Measurements from ENCODE around the gene BEND3. TPM values are rescaled to one million over a fixed set of nuclear protein-coding genes. Genes with fewer than 3 reads are reported as not detected.

Gene BEND3
- total and polyA plus RNA-seq, 2 of the 8 experiments (the other 6 are each of a cell fraction or from before 2014, with no cell fraction given) = 25.2 to 38.8 TPM

GRCh38 chr6:107107791-107108190, 7.5 kb downstream of the BEND3 start:
- H4K91ac ChIP-seq (replicated peaks; ENCODE audit: insufficient read length, low read length) = no peak overlapping the region
- no peak overlapping the region for H2BK120ac ChIP-seq (replicated peaks; ENCODE audit: low read depth, low read length)
- H3K9me3 ChIP-seq (ENCODE audit: insufficient read depth in 2 of 2, low read depth in 1 of 2, low read length in 1 of 2) = no peaks in the 10 kb centered on the region
- no peak overlapping the region for H3K56ac ChIP-seq (replicated peaks; ENCODE audit: insufficient read length, low read depth, low read length)
- no peaks in the 10 kb centered on the region for H3K27me3 ChIP-seq (replicated peaks in 1 of 4; ENCODE audit: control insufficient read depth in 3 of 4, extremely low read depth in 1 of 4, insufficient read depth in 3 of 4, low read length in 3 of 4)
- no peak overlapping the region for H3K9ac ChIP-seq (replicated peaks in 1 of 4; ENCODE audit: extremely low read depth in 1 of 4, low read depth in 3 of 4, low read length in 3 of 4)
- ChIA-PET CTCF (ENCODE audit: partially characterized antibody) (interaction anchor here (0.7 to 1.5 kb wide), 7 partner anchors 12 to 29 kb away, joined by 3 to 4 read pairs (median 3); no protein-coding TSS in a partner anchor), POLR2A (ENCODE audit: partially characterized antibody) (interaction anchor here (1.4 to 4.8 kb wide), 2 partner anchors 10 to 21 kb away, joined by 3 to 53 read pairs; partner anchors contain the start of gene BEND3)
- no peak for DNase-seq (ENCODE audit: low read depth in 1 of 2, low spot score in 2 of 2)
- H2AK5ac ChIP-seq (ENCODE audit: low read depth, low read length) = no peak overlapping the region; the same call in 1 of the 2 replicates
- 96% methylated on average over 4 of the region's 4 CpGs; no CpG with 5 or more reads in 1 of the 2 experiments for WGBS, 2 experiments (ENCODE audit: extremely low coverage in 1 of 2, insufficient coverage in 1 of 2, insufficient read length in 1 of 2, insufficient replicate concordance in 2 of 2, low coverage in 1 of 2, low lambda C conversion rate in 2 of 2, missing lambda C conversion rate in 1 of 2)
- H3K4me3 ChIP-seq (ENCODE audit: extremely low read depth in 1 of 4, insufficient read depth in 2 of 4, low read depth in 3 of 4, low read length in 4 of 4) = no peak overlapping the region
- peaks cover 0 to 5% (median 0%) of the 10 kb centered on the region in 4 experiments; a peak in 1 of 8 replicates for H3K36me3 ChIP-seq (ENCODE audit: control insufficient read depth in 2 of 4, insufficient read depth in 4 of 4, low read length in 3 of 4)
- no peaks in the 10 kb centered on the region for H4K20me1 ChIP-seq (replicated peaks in 1 of 2; ENCODE audit: control insufficient read depth in 1 of 2, insufficient read depth in 2 of 2, low read length in 2 of 2)
- peak overlapping the region; percentile 92; the same call in 1 of the 2 replicates for H2BK5ac ChIP-seq (ENCODE audit: low read depth, low read length)
- peak overlapping the region; percentile 75; the same call in 1 of the 2 replicates for H3K18ac ChIP-seq (ENCODE audit: extremely low read depth, low read length)
- H4K8ac ChIP-seq (ENCODE audit: extremely low read depth, insufficient read depth, low read length) = no peak overlapping the region
- H3K23me2 ChIP-seq (ENCODE audit: low read depth, low read length) = no peaks in the 10 kb centered on the region; the same call in 1 of the 2 replicates
- H3K79me1 ChIP-seq (ENCODE audit: low read depth, low read length) = peaks cover 5% of the 10 kb centered on the region; the same call in 1 of the 2 replicates
- no peak overlapping the region for H3K4ac ChIP-seq (replicated peaks; ENCODE audit: insufficient read length, low read depth, low read length)
- no peak overlapping the region for H3K23ac ChIP-seq (ENCODE audit: insufficient read length)
- no peak overlapping the region for H2AFZ ChIP-seq (ENCODE audit: low read length)
- 0 out of 2 replicates have a peak overlapping the region, but pooled peaks have one; percentile 93 for H2BK12ac ChIP-seq (ENCODE audit: low read depth, low read length)
- no peak overlapping the region for H2BK15ac ChIP-seq (ENCODE audit: low read length)
- 0 out of 2 replicates have a peak overlapping the region, but pooled peaks have one; percentile 74 for H2BK20ac ChIP-seq (ENCODE audit: low read length)
- H4K5ac ChIP-seq (ENCODE audit: insufficient read length, low read depth, low read length) = no peak overlapping the region
- H3K4me1 ChIP-seq (replicated peaks in 1 of 4; ENCODE audit: control insufficient read depth in 3 of 4, insufficient read depth in 4 of 4, low read length in 3 of 4) = peaks cover 9 to 22% (median 12%) of the 10 kb centered on the region in 4 experiments
- no peak for TF ChIP-seq BCL11A (IDR thresholded peaks at IDR 0.05; ENCODE audit: low read depth in 2 of 2, low read length in 2 of 2)
- no peak for TF ChIP-seq TBP (IDR thresholded peaks at IDR 0.05; ENCODE audit: low read depth, low read length)
- TF ChIP-seq GTF2F1 (IDR thresholded peaks at IDR 0.05; ENCODE audit: borderline replicate concordance, low read depth, low read length) = no peak
- TF ChIP-seq ATF3 (IDR thresholded peaks at IDR 0.05; ENCODE audit: insufficient read depth, low read depth, low read length) = no peak
- no peak for TF ChIP-seq HDAC6 (IDR thresholded peaks at IDR 0.05; ENCODE audit: low read depth, low read length)
- no peak for TF ChIP-seq SRF (IDR thresholded peaks at IDR 0.05; ENCODE audit: low read depth, low read length)
- no peak for TF ChIP-seq RNF2 (IDR thresholded peaks at IDR 0.05; ENCODE audit: borderline replicate concordance, low read depth, low read length, missing control alignments, poor library complexity, severe bottlenecking)
- TF ChIP-seq HDAC2 (IDR thresholded peaks at IDR 0.05; ENCODE audit: borderline replicate concordance in 1 of 2, low read depth in 2 of 2, low read length in 2 of 2) = no peak
- no peak for TF ChIP-seq CBX8 (IDR thresholded peaks at IDR 0.05; ENCODE audit: borderline replicate concordance, low read depth, low read length)
- TF ChIP-seq EGR1 (IDR thresholded peaks at IDR 0.05; ENCODE audit: borderline replicate concordance, low read depth, low read length) = no peak
- TF ChIP-seq SIRT6 (IDR thresholded peaks at IDR 0.05; ENCODE audit: low read length) = no peak
- H3K14ac ChIP-seq (ENCODE audit: insufficient read length) = no peak overlapping the region
- H3K79me2 ChIP-seq (ENCODE audit: control insufficient read depth in 1 of 2, insufficient read depth in 2 of 2, low read length in 2 of 2) = peaks cover 0 to 89% of the 10 kb centered on the region in 2 experiments; a peak in 3 of 4 replicates
- no peak for FAIRE-seq
- no peak overlapping the region for H3K27ac ChIP-seq (ENCODE audit: low read depth, low read length)
- H3K4me2 ChIP-seq (ENCODE audit: insufficient read depth in 1 of 2, low read depth in 2 of 2, low read length in 2 of 2) = no peak overlapping the region
